MM.1S (cell line): ENCODE measurements around the gene DLX1.
A peak's percentile ranks its signal among the peaks of the same experiment; 100 is the strongest.

Source experiments
- DNase-seq: peaks from one replicate; pipeline ENCODE4 v3.0.0-alpha.2; 2015
- H2AFZ ChIP-seq: fragments of 300-600 bp; sonication (generic); 2 replicates; pipeline ENCODE4 v1.6.0; 2016; ENCODE audit warnings: antibody characterized with exemption, low read length
- H3F3A ChIP-seq: fragments of 300-600 bp; sonication (generic); 2 replicates; pipeline ENCODE4 v1.6.1; 2016; ENCODE audit warnings: mild to moderate bottlenecking, antibody characterized with exemption, low read length, moderate library complexity, mixed read lengths; ENCODE audit not compliant: insufficient read depth
- H3K27ac ChIP-seq: fragments of 300-600 bp; sonication (generic); 2 replicates; pipeline ENCODE4 v1.5.1; 2016; ENCODE audit warnings: mild to moderate bottlenecking, low read length
- H3K27me3 ChIP-seq: fragments of 300-600 bp; sonication (generic); replicated peaks from 2 replicates; pipeline ENCODE4 v1.6.0; 2016; ENCODE audit warnings: low read length; ENCODE audit not compliant: insufficient read depth
- H3K36me3 ChIP-seq: fragments of 300-600 bp; sonication (generic); replicated peaks from 2 replicates; pipeline ENCODE4 v1.6.1; 2016; ENCODE audit warnings: mild to moderate bottlenecking, low read length, mixed read lengths; ENCODE audit not compliant: insufficient read depth
- H3K4me1 ChIP-seq: fragments of 300-600 bp; sonication (generic); 2 replicates; pipeline ENCODE4 v1.6.1; 2016; ENCODE audit warnings: low read length, mixed read lengths
- H3K4me2 ChIP-seq: fragments of 300-600 bp; sonication (generic); 2 replicates; pipeline ENCODE4 v1.6.0; 2016; ENCODE audit warnings: low read depth, low read length
- H3K4me3 ChIP-seq: fragments of 300-600 bp; sonication (generic); 2 replicates; pipeline ENCODE4 v1.5.1; 2016; ENCODE audit warnings: low read length, mixed read lengths
- H3K79me2 ChIP-seq: fragments of 300-600 bp; sonication (generic); 2 replicates; pipeline ENCODE4 v1.6.1; 2016; ENCODE audit warnings: mixed run types, low read length, mixed read lengths
- H3K9ac ChIP-seq: fragments of 300-600 bp; sonication (generic); 2 replicates; pipeline ENCODE4 v1.6.1; 2016; ENCODE audit warnings: low read length, mixed read lengths
- H3K9me2 ChIP-seq: fragments of 300-600 bp; sonication (generic); replicated peaks from 2 replicates; pipeline ENCODE4 v1.6.1; 2016; ENCODE audit warnings: mild to moderate bottlenecking, low read length, mixed read lengths; ENCODE audit not compliant: insufficient read depth
- H3K9me3 ChIP-seq: fragments of 300-600 bp; sonication (generic); replicated peaks from 2 replicates; pipeline ENCODE4 v1.6.1; 2016; ENCODE audit warnings: mild to moderate bottlenecking, low read length, mixed read lengths; ENCODE audit not compliant: insufficient read depth
- H4K20me1 ChIP-seq: fragments of 300-600 bp; sonication (generic); 2 replicates; pipeline ENCODE4 v1.6.1; 2016; ENCODE audit warnings: mild to moderate bottlenecking, low read length, moderate library complexity, mixed read lengths; ENCODE audit not compliant: insufficient read depth
- EZH2 ChIP-seq: fragments of 300-600 bp; sonication (generic); optimal IDR thresholded peaks from 2 replicates; pipeline ENCODE3; 2017; ENCODE audit warnings: low read depth, mild to moderate bottlenecking, antibody characterized with exemption, low read length, mixed read lengths
- EZH2phosphoT487 ChIP-seq: fragments of 300-600 bp; sonication (generic); IDR thresholded peaks from 2 replicates; pipeline ENCODE4 v1.6.1; 2018; ENCODE audit warnings: antibody characterized with exemption, low read length
- TF ChIP-seq, protein P1 (sequence below): fragments of 300-600 bp; sonication (generic); IDR thresholded peaks from 2 replicates; pipeline ENCODE4 v1.5.1; 2016; ENCODE audit warnings: antibody characterized with exemption, low read length, mixed read lengths

The DLX1 gene

GRCh38 chr2:172105471-172106107 lies 20.3 kb downstream of the DLX1 start:
- Histone ChIP-seq H4K20me1 (no peaks in the 10 kb centered on the region), H3K9ac (no peak overlapping the region), H3K27ac (no peak overlapping the region), H3K4me3 (peak overlapping the region; percentile 62; the same call in 1 of the 2 replicates), H3K4me2 (no peak overlapping the region), H3K27me3 (peaks cover 29% of the 10 kb centered on the region), H3K4me1 (0 out of 2 replicates have a peak, but pooled peaks cover 10% of the 10 kb centered on the region), H3K9me2 (no peaks in the 10 kb centered on the region), H3K36me3 (no peaks in the 10 kb centered on the region), H3K9me3 (no peaks in the 10 kb centered on the region), H3F3A (no peaks in the 10 kb centered on the region), H2AFZ (no peak overlapping the region), H3K79me2 (no peaks in the 10 kb centered on the region)
- DNase-seq = no peak
- TF ChIP-seq EZH2phosphoT487 (no peak), EZH2 (no peak)
- TF ChIP-seq, protein P1, sequence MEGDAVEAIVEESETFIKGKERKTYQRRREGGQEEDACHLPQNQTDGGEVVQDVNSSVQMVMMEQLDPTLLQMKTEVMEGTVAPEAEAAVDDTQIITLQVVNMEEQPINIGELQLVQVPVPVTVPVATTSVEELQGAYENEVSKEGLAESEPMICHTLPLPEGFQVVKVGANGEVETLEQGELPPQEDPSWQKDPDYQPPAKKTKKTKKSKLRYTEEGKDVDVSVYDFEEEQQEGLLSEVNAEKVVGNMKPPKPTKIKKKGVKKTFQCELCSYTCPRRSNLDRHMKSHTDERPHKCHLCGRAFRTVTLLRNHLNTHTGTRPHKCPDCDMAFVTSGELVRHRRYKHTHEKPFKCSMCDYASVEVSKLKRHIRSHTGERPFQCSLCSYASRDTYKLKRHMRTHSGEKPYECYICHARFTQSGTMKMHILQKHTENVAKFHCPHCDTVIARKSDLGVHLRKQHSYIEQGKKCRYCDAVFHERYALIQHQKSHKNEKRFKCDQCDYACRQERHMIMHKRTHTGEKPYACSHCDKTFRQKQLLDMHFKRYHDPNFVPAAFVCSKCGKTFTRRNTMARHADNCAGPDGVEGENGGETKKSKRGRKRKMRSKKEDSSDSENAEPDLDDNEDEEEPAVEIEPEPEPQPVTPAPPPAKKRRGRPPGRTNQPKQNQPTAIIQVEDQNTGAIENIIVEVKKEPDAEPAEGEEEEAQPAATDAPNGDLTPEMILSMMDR = no peak

GRCh38 chr2:172106108-172106961 lies 21.0 kb downstream of the DLX1 start:
- Histone ChIP-seq H3K9ac (no peak overlapping the region), H3K36me3 (no peaks in the 10 kb centered on the region), H3K4me1 (0 out of 2 replicates have a peak, but pooled peaks cover 10% of the 10 kb centered on the region), H3K27ac (no peak overlapping the region), H3K79me2 (no peaks in the 10 kb centered on the region), H3K9me2 (no peaks in the 10 kb centered on the region), H4K20me1 (no peaks in the 10 kb centered on the region), H3K27me3 (peaks cover 21% of the 10 kb centered on the region), H2AFZ (peak overlapping the region; percentile 91), H3K9me3 (no peaks in the 10 kb centered on the region), H3K4me3 (peak overlapping the region; percentile 62), H3K4me2 (peak overlapping the region; percentile 90), H3F3A (no peaks in the 10 kb centered on the region)
- TF ChIP-seq EZH2phosphoT487 = no peak
- TF ChIP-seq, protein P1 = peak; percentile 42
- no peak for TF ChIP-seq EZH2
- DNase-seq = peak; percentile 30

- DNase-seq = no peak
- Histone ChIP-seq H2AFZ (no peak overlapping the region), H3K4me3 (no peak overlapping the region), H3K27me3 (peaks cover 11% of the 10 kb centered on the region), H3K36me3 (no peaks in the 10 kb centered on the region), H3K9me3 (no peaks in the 10 kb centered on the region), H3K4me2 (no peak overlapping the region), H3F3A (no peaks in the 10 kb centered on the region), H3K9ac (no peak overlapping the region), H3K79me2 (no peaks in the 10 kb centered on the region), H3K9me2 (no peaks in the 10 kb centered on the region), H3K4me1 (0 out of 2 replicates have a peak, but pooled peaks cover 10% of the 10 kb centered on the region), H4K20me1 (no peaks in the 10 kb centered on the region), H3K27ac (no peak overlapping the region)
- TF ChIP-seq, protein P1 = no peak
Measured at GRCh38 chr2:172107690-172108586, 22.6 kb downstream of the DLX1 start.
